Naive B cell (primary cell): Measurements from ENCODE around the gene FREY1. TPM values are rescaled to one million over a fixed set of nuclear protein-coding genes. Genes with fewer than 3 reads are reported as not detected.
"Not testable (repeated sequence)": the region's sequence is repeated elsewhere in the genome, so short reads cannot be mapped to it uniquely, and the experiment has no call there.

Experiments
- ATAC-seq, 2 donors: fragments of 150-1000 bp; cut with Tn5 transposase; 2 replicates each; pipeline ENCODE4 v1.10.0; 2021; ENCODE audit warnings: low read depth in 2 of 2, mild to moderate bottlenecking in 2 of 2, moderate library complexity in 2 of 2
- DNase-seq: peaks from one replicate; pipeline ENCODE4 v3.0.0; 2022
- H3K27ac Mint-ChIP-seq, 6 donors: one replicate each; pipeline ENCODE4 v1.8.0; 2020 to 2022; ENCODE audit warnings: mild to moderate bottlenecking in 6 of 6, mixed read lengths in 6 of 6, moderate library complexity in 5 of 6, inconsistent platforms in 2 of 6
- H3K27me3 Mint-ChIP-seq, 3 donors: one replicate each; pipeline ENCODE4 v1.8.0; 2021 to 2022; ENCODE audit warnings: mixed read lengths in 3 of 3, mild to moderate bottlenecking in 1 of 3
- H3K36me3 Mint-ChIP-seq, 2 donors: one replicate each; pipeline ENCODE4 v1.8.0; 2020 to 2022; ENCODE audit warnings: mixed read lengths in 2 of 2, inconsistent platforms in 1 of 2, mild to moderate bottlenecking in 1 of 2
- H3K4me1 Mint-ChIP-seq, 3 donors: one replicate each; pipeline ENCODE4 v1.8.0; 2020 to 2022; ENCODE audit warnings: mixed read lengths in 3 of 3, inconsistent platforms in 1 of 3, mild to moderate bottlenecking in 1 of 3, moderate library complexity in 1 of 3
- H3K4me3 Mint-ChIP-seq, 8 donors: one replicate each; pipeline ENCODE4 v1.8.0; 2020 to 2022; ENCODE audit warnings: mild to moderate bottlenecking in 8 of 8, mixed read lengths in 8 of 8, moderate library complexity in 8 of 8, inconsistent platforms in 2 of 8
- H3K9me3 Mint-ChIP-seq, 7 donors: one replicate each; pipeline ENCODE4 v1.8.0; 2020 to 2022; ENCODE audit warnings: mixed read lengths in 7 of 7, mild to moderate bottlenecking in 5 of 7, inconsistent platforms in 2 of 7, moderate library complexity in 1 of 7
- polyA plus RNA-seq, 6 donors: library from polyadenylated mRNA; unstranded; fragments of 300-500 nt; fragmentation: Illumina TruSeq; gene quantifications; one replicate each; pipeline ENCODE4 v1.2.3, GENCODE V29; 2021; ENCODE audit warnings: low read depth in 6 of 6

FREY1 gene
- polyA plus RNA-seq, 6 donors from 2014 or later: not detected

- ATAC-seq (no peak), DNase-seq (no peak)
- Mint-ChIP-seq H3K9me3 (no peaks in the 10 kb centered on the region), H3K4me1 (peaks cover 20 to 30% (median 21%) of the 10 kb centered on the region in 3 donors), H3K27me3 (peaks cover 0 to 18% (median 6%) of the 10 kb centered on the region in 3 donors), H3K36me3 (no peaks in the 10 kb centered on the region), H3K4me3 (peak overlapping the region in 1 of 8 donors; percentile 21), H3K27ac (peak overlapping the region in 1 of 6 donors; percentile 57)
Measured at GRCh38 chr11:45902452-45903380, 4.4 kb downstream of the FREY1 start.

GRCh38 chr11:45901626-45902025, 5.4 kb downstream of the FREY1 start:
- DNase-seq (no peak), ATAC-seq (no peak)
- peaks cover 17 to 29% (median 21%) of the 10 kb centered on the region in 3 donors for H3K4me1 Mint-ChIP-seq
- H3K36me3 Mint-ChIP-seq: no peaks in the 10 kb centered on the region
- H3K27me3 Mint-ChIP-seq: peaks cover 0 to 20% (median 9%) of the 10 kb centered on the region in 3 donors
- H3K9me3 Mint-ChIP-seq: no peaks in the 10 kb centered on the region
- H3K4me3 Mint-ChIP-seq: peak overlapping the region; percentile 25 to 87 (median 75)
- H3K27ac Mint-ChIP-seq: peak overlapping the region in 2 of 6 donors; percentile 41 to 56

- no peaks in the 10 kb centered on the region for H3K9me3 Mint-ChIP-seq
- peak overlapping the region in 5 of 6 donors; percentile 27 to 81 (median 73) for H3K27ac Mint-ChIP-seq
- H3K36me3 Mint-ChIP-seq: no peaks in the 10 kb centered on the region
- H3K4me3 Mint-ChIP-seq: peak overlapping the region; percentile 61 to 87 (median 78)
- no peak for DNase-seq
- no peak for ATAC-seq
- peaks cover 0 to 24% (median 9%) of the 10 kb centered on the region in 3 donors for H3K27me3 Mint-ChIP-seq
- peaks cover 14 to 23% (median 17%) of the 10 kb centered on the region in 3 donors for H3K4me1 Mint-ChIP-seq
Measured at GRCh38 chr11:45900916-45901617, 6.0 kb downstream of the FREY1 start.

GRCh38 chr11:45900175-45900800, 6.8 kb downstream of the FREY1 start:
- not testable (repeated sequence) for DNase-seq, H3K36me3 Mint-ChIP-seq, ATAC-seq, H3K9me3 Mint-ChIP-seq
- H3K4me3 Mint-ChIP-seq: peak overlapping the region; percentile 61 to 87 (median 78)
- H3K4me1 Mint-ChIP-seq: peaks cover 14 to 20% (median 17%) of the 10 kb centered on the region in 3 donors
- peak overlapping the region in 5 of 6 donors; percentile 53 to 88 (median 80) for H3K27ac Mint-ChIP-seq
- peaks cover 0 to 32% (median 10%) of the 10 kb centered on the region in 3 donors for H3K27me3 Mint-ChIP-seq

GRCh38 chr11:45899448-45900174, 7.5 kb downstream of the FREY1 start:
- DNase-seq (peak; percentile 82), ATAC-seq (peak; percentile 84 to 88)
- peak overlapping the region; percentile 29 to 96 (median 78) for H3K27ac Mint-ChIP-seq
- H3K9me3 Mint-ChIP-seq: no peaks in the 10 kb centered on the region
- H3K4me3 Mint-ChIP-seq: peak overlapping the region; percentile 77 to 86 (median 78)
- peaks cover 4 to 39% (median 17%) of the 10 kb centered on the region in 3 donors for H3K27me3 Mint-ChIP-seq
- no peaks in the 10 kb centered on the region for H3K36me3 Mint-ChIP-seq
- H3K4me1 Mint-ChIP-seq: peaks cover 14 to 20% (median 17%) of the 10 kb centered on the region in 3 donors

GRCh38 chr11:45899086-45899447, 8.0 kb downstream of the FREY1 start:
- ATAC-seq: no peak
- Mint-ChIP-seq H3K9me3 (no peaks in the 10 kb centered on the region), H3K4me3 (peak overlapping the region; percentile 77 to 86 (median 78)), H3K4me1 (peaks cover 14 to 20% (median 17%) of the 10 kb centered on the region in 3 donors), H3K27me3 (peaks cover 10 to 44% (median 22%) of the 10 kb centered on the region in 3 donors), H3K27ac (peak overlapping the region; percentile 29 to 96 (median 78)), H3K36me3 (no peaks in the 10 kb centered on the region)
- no peak for DNase-seq

- ATAC-seq: no peak
- DNase-seq: no peak
- Mint-ChIP-seq H3K36me3 (no peaks in the 10 kb centered on the region), H3K9me3 (no peaks in the 10 kb centered on the region), H3K4me1 (peaks cover 14 to 20% (median 17%) of the 10 kb centered on the region in 3 donors), H3K4me3 (peak overlapping the region in 2 of 8 donors; percentile 9 to 15), H3K27ac (peak overlapping the region in 1 of 6 donors; percentile 19), H3K27me3 (peaks cover 18 to 55% (median 38%) of the 10 kb centered on the region in 3 donors)
Measured at GRCh38 chr11:45897556-45897955, 9.5 kb downstream of the FREY1 start.

- Mint-ChIP-seq H3K36me3 (no peaks in the 10 kb centered on the region), H3K4me3 (no peak overlapping the region), H3K9me3 (no peaks in the 10 kb centered on the region), H3K27ac (peak overlapping the region in 1 of 6 donors; percentile 47), H3K27me3 (peaks cover 18 to 60% (median 38%) of the 10 kb centered on the region in 3 donors), H3K4me1 (peaks cover 14 to 20% (median 17%) of the 10 kb centered on the region in 3 donors)
- no peak for ATAC-seq
- DNase-seq: no peak
Measured at GRCh38 chr11:45896422-45896984, 10.6 kb downstream of the FREY1 start.

GRCh38 chr11:45895553-45896259, 11.4 kb downstream of the FREY1 start:
- H3K4me3 Mint-ChIP-seq: no peak overlapping the region
- peaks cover 18 to 57% (median 38%) of the 10 kb centered on the region in 3 donors for H3K27me3 Mint-ChIP-seq
- DNase-seq (no peak), ATAC-seq (no peak)
- no peak overlapping the region for H3K27ac Mint-ChIP-seq
- H3K4me1 Mint-ChIP-seq: peaks cover 12 to 18% (median 15%) of the 10 kb centered on the region in 3 donors
- H3K36me3 Mint-ChIP-seq: no peaks in the 10 kb centered on the region
- H3K9me3 Mint-ChIP-seq: no peaks in the 10 kb centered on the region

GRCh38 chr11:45894555-45895247, 12.4 kb downstream of the FREY1 start:
- H3K27ac Mint-ChIP-seq: peak overlapping the region in 2 of 6 donors; percentile 20 to 47
- H3K9me3 Mint-ChIP-seq: no peaks in the 10 kb centered on the region
- H3K27me3 Mint-ChIP-seq: peaks cover 18 to 63% (median 38%) of the 10 kb centered on the region in 3 donors
- no peaks in the 10 kb centered on the region for H3K36me3 Mint-ChIP-seq
- peak overlapping the region in 1 of 8 donors; percentile 53 for H3K4me3 Mint-ChIP-seq
- peaks cover 9 to 12% (median 12%) of the 10 kb centered on the region in 3 donors for H3K4me1 Mint-ChIP-seq
- no peak for DNase-seq
- no peak for ATAC-seq

GRCh38 chr11:45892856-45893255, 14.2 kb downstream of the FREY1 start:
- H3K4me1 Mint-ChIP-seq: peaks cover 0 to under 1% (median 0%) of the 10 kb centered on the region in 3 donors
- no peak overlapping the region for H3K4me3 Mint-ChIP-seq
- no peak overlapping the region for H3K27ac Mint-ChIP-seq
- H3K9me3 Mint-ChIP-seq: no peaks in the 10 kb centered on the region
- ATAC-seq (no peak), DNase-seq (no peak)
- no peaks in the 10 kb centered on the region for H3K36me3 Mint-ChIP-seq
- peaks cover 18 to 57% (median 33%) of the 10 kb centered on the region in 3 donors for H3K27me3 Mint-ChIP-seq
